GM19240 (cell line): ENCODE data around the gene MSMP.

Source experiments
- DNase-seq: peaks from one replicate; pipeline ENCODE4 v3.0.0; 2011; ENCODE audit warnings: low spot score; ENCODE audit not compliant: insufficient read length

Gene MSMP

DNA sequence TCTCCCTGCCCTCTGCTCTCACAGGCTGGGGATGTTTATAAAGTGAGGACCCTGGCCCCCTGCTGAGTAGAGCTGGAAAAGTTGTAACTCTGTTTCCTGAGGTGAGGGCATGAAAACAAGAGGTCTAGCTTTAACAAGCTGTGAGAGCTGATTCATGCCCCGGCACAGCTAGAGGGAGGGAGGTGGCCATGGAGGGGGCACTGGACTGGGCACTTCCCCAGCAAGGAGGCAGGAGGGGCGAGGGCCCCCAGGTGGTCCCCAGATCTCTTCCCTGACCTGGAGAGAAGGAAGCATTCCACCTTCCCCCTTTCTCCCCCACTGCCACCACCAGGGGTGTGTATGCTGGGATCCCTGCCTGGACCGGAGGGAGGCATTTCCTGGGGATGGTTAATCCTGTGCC is at the start of gene MSMP:
MSMP (minus strand) TSS at position 13 of the 400 bp plus-strand sequence. CDS start 147 bp downstream, outside the sequence.
- DNase-seq = no peak

DNA sequence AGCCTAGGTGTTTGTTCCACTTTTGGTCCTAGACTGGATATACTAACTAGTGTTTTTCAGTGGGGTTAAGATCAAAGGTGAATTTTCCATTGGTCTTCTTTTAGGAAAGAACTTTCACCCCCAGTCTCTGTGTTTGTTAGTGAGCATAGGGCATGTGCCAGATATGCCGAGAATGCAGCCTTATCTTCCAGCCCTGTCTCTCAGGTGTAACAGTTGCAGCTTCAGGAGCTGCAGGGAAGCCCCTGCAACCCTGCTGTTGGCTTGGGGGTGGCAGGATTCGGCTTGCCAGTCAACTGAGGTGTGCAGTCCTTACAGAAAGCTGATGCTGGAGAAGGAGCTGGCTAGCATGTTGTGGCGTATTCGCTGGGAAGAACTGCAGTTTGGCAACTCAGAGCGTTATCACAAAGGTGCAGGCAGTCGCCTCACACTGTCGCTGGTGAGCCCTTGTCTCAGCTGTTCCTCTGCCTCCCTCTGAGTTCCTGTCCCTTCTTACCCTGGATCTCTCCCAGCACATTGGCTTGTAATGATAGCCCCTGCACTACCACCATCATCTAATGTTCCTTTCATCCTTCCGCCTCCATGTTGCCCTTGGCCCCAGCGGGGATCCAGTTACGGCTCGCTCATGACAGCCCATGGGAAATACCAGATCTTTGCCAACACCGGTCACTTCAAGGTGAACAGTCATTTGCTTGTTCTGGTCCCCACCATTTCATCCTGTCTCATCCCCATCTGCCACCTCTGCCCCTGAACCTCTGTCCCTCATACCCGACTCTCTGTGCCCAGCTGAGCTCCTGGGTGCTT is 47.5 kb upstream of the MSMP start:
- DNase-seq = no peak

- no peak for DNase-seq
Observed at GRCh38 chr9:35800530-35800929, 46.5 kb upstream of the MSMP start.

- DNase-seq = no peak
Observed at GRCh38 chr9:35798658-35799374, 44.7 kb upstream of the MSMP start.

GRCh38 chr9:35797311-35798109 is 43.4 kb upstream of the MSMP start:
- no peak for DNase-seq

- no peak for DNase-seq
Observed at GRCh38 chr9:35795695-35796094, 41.6 kb upstream of the MSMP start.

GRCh38 chr9:35793461-35793860 is 39.4 kb upstream of the MSMP start:
- DNase-seq = no peak

DNA sequence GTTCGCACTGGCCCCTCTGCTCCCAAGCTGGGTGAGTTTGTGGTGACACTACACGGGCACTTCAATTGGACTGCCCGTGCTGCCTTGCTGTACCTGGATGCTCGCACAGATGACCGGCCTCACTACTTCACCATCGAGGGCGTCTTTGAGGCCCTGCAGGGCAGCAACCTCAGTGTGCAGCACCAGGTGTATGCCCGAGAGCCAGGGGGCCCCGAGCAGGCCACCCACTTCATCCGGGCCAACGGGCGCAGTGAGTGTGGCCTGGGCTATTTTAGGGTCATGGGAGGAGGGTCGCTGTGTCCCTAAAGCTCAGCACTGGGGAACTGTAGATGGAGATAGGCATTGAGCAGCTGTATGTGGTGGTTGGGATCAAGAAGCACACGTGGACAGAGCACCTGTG is 38.8 kb upstream of the MSMP start:
- DNase-seq = no peak

DNA sequence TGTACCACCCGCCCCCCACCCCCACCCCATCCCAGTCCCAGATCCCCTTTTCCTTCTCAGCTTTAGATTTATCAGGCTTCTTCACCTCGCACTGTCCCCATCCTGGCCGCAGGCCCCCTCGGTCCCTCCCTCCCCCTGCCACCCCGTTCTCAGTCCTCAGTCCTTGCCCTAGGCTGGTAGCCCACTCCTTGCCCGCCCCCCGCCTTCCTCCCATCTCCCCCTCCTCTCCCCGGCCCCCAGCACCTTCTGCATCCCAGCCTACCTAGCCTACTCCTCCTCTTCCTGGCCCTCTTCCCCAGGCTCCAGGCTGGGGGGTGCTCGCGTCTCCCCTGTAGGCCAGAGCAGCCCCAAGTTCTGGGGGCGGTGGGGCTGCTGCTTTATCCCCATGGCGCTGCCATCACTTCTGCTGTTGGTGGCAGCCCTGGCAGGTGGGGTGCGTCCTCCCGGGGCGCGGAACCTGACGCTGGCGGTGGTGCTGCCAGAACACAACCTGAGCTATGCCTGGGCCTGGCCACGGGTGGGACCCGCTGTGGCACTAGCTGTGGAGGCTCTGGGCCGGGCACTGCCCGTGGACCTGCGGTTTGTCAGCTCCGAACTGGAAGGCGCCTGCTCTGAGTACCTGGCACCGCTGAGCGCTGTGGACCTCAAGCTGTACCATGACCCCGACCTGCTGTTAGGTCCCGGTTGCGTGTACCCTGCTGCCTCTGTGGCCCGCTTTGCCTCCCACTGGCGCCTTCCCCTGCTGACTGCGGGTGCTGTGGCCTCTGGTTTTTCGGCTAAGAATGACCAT is 38.1 kb upstream of the MSMP start:
- no peak for DNase-seq

DNA sequence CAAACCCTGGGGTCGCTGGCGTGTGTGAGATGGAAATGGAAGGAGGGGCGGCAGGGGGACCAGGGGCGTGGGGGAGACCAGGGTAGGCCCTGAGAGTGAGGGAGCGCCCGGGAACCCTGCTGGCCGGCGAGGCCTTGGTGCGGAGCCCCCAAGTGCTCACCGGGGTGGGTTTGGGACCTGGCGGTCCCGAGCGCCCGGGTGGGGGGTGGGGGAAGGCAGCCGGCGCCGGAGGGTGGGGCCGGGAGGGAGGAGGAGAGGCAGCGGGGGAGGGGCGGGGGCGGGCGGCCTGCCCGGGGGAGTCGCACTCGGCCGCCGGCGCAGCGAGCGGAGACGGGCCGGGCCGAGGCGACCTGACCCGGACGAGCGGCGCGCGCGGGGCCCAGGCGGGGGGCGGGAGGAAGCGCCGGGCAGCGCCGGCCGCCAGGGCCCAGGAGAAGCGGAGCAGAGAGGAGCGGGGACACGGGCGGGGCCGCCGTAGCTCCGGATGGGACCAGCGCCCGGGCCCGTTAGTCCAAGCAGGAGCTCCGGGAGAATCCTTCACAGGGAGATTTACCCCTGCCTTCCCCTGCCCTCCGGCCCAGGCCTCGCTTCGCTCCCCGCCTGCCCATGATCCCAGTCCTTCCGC is 37.3 kb upstream of the MSMP start, which contains the start of gene NPR2:
NPR2 (plus strand) TSS at position 295 of the 625 bp plus-strand sequence. CDS start 818 bp downstream, outside the sequence.
- no peak for DNase-seq

DNA sequence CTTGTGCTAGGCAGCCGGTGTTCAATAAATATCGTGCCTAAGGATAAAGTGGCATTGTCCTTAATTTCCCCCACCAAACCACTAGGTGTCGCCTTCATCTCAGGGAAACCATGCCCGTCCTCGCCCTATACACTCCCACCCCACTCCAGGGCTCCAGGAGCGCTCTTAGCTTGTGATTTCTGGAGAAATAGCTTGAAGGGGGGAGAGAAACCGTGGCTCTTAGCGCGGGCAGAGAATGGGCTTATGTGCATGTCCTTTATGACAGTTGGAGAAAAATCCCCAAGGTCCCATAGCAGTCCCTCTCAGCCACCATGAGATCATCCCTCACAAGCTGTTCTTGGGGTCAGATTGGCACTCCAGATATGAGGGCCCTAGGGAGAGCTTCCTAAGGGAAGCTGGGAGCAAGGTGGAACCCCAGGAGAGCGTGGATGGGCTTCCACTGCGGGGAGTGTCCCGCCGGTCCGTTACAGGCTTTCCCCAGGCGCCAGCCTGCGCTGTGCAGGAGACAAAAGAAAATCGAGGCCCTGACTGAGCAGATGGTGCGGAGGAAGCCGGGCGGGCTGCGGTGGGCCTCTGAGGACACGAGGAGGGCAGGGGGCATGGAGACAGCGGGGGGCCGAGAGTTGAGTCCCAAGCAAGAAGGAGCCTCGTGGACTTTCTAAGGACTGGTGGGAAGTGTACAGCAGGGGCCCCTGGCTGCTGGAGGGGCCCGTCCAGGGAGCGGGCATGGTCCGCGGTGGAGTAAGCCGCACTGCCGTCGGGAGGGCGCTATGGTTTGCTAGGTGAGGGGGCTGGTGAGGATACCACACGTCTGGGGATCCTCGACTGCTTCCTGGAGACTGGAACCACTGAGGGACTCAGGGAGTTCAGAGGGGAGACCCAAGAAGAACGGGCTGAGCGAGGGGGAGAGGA is 36.6 kb upstream of the MSMP start:
- DNase-seq = peak; percentile 78

DNA sequence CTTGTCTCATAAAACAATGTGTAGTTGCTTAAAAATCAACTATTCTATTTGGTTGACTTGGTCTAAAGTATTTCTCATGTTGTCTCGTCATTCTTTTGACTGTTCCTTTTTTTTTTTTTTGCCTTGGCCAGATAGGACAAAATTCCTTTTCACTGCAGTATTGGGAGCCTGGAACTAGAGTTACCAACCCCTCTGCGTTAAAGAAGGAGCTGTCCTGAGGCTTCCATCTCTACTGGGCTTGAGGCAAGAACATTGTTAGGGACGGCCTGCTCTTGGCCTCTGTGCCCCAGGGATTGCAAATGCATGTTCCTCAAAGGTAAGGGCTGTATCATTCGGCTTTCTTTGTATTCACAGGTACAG is 35.9 kb upstream of the MSMP start:
- DNase-seq = no peak

GRCh38 chr9:35789541-35789940 is 35.5 kb upstream of the MSMP start:
- no peak for DNase-seq

DNA sequence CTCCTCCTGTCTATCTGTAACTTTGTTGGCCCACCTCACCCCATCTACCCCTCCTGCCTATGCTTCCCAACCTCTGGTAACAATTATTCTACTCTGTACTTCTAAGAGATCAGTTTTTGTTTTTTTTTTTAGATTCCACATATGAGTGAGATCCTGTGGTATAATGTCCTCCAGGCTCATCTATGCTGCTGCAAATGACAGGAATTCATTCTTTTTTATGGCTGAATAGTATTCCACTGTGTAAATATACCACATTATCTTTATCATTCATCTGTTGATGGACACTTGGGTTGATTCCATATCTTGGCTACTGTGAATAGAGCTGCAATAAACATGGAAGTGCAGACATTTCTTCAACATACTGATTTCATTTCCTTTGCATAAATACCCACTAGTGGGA is 29.3 kb upstream of the MSMP start:
- DNase-seq = no peak

GRCh38 chr9:35781066-35781465 is 27.0 kb upstream of the MSMP start:
- no peak for DNase-seq

- no peak for DNase-seq
Observed at GRCh38 chr9:35778496-35778895, 24.4 kb upstream of the MSMP start.

DNA sequence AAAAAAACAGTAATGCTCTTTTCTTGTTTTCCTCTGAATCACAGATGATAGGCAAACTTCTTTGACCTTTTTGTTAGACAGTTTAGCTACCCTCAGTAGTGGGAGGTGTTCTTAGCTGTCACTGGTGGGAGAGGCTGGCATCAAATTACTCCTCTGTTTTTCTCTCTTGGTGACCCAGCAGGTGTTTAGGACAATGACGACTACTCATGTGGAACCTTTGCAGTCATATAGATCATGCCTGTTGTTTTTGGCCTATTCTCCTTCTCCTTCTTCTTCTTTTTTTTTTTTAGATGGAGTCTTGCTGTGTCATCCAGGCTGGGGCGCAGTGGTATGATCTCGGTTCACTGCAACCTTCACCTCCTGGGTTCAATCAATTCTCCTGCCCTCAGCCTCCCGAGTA is 21.9 kb upstream of the MSMP start:
- DNase-seq = no peak

DNA sequence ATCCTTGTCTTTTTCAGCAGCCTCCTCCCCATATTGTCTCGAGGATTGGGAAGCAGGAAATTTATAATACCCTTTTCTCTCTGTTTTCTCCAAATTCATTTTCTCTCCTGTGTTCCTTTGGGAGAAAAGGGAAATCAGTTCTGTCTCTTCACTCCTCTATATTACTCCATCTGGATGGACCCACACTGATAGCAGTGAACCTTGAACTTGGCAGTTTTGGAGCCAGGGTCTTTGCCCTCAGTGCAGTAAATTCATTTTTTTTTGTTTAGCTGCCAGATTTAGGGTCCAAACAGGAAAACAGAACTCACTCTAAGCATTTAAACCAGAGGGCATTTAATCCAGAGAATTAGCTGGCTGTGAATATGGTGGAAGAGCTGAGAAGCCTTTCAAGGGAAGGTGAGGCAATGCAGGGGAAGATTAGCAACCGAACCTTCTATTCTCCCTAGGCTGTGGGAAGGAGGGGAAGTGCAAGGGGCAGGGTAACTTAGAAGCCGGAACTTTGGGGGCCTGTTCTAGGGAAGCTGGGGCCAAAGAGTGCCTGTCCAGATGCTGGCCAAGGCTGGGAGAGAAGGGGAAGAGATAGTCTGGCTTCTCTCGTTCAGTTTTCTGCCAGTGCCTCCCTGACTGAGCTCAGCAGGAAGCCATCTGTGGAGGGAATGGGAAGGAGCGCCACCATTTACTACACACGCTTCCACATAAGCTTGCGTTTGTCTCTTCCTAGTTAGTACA is 21.0 kb upstream of the MSMP start:
- DNase-seq = no peak

- no peak for DNase-seq
Observed at GRCh38 chr9:35771943-35772342, 17.9 kb upstream of the MSMP start.
